ENCODE measurements around the gene EEF2.

GRCh38 chr19:4019578-4019977, 34.3 kb upstream of the EEF2 start:
- no peak for TF ChIP-seq CTCF (IDR thresholded peaks at IDR 0.05)
- no peak for TF ChIP-seq EZH2phosphoT487 (IDR thresholded peaks at IDR 0.05)
- no peak for TF ChIP-seq EZH2 (IDR thresholded peaks at IDR 0.05)

All from neural progenitor cell (in vitro differentiated cells).